C1 segment of cervical spinal cord (tissue), 14 donors: ENCODE results near the gene JARID2.
A peak's percentile ranks its signal among the peaks of the same experiment; 100 is the strongest.

ENCODE experiments used
- DNase-seq, 14 donors: peaks; one replicate each; lab custom pipeline; 2025; lab: John Stamatoyannopoulos, UW

The JARID2 gene

GRCh38 chr6:15374119-15374518 is 128.2 kb downstream of the JARID2 start:
- DNase-seq: no peak

DNA sequence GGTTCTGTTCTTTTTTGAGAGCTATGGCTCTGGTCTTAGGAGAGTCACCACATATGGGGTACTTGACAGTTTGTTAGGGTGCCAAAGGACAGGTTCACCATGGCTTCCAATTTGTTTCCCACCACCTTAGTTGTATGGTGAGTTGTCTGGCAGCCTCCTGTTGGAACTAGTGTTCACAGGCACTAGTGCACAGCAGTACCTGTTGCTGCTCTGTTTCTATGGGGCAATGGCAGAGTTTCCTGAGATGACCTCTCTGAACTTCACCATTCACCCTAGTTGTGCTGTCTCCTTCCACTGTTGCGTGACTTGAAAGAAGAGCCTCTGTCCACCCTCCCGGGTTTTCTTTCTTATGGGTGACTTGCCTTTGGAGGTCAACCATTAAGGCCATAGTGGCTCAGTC is 129.1 kb downstream of the JARID2 start:
- no peak for DNase-seq

GRCh38 chr6:15375638-15376290 is 129.9 kb downstream of the JARID2 start:
- DNase-seq: no peak

DNA sequence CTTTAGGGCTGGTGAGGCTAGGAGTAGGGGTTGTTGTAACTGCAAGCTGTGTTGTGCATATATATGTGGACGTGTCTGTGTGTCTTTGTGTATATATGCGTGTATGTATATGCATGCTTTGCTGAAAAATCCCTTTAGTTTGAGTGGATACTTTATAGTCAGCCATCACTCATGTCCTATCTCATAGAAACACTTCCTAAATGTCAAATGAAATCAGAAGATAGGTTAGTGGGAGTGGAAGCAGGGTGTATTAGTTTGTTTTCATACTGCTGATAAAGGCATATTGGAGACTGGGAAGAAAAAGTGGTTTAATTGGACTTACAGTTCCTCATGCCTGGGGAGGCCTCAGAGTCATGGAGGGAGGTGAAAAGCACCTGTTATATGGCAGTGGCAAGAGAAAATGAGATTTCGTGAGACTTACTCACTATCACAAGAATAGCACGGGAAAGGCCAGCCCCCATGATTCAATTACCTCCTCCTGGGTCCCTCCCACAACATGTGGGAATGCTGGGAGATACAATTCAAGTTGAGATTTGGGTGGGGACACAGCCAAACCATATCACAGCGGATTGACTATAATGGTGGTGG is 131.1 kb downstream of the JARID2 start:
- DNase-seq: no peak

- no peak for DNase-seq
Measured at GRCh38 chr6:15378272-15378671, 132.4 kb downstream of the JARID2 start.

- no peak for DNase-seq
Measured at GRCh38 chr6:15378866-15379265, 133.0 kb downstream of the JARID2 start.

- DNase-seq: no peak
Measured at GRCh38 chr6:15380351-15380750, 134.5 kb downstream of the JARID2 start.

GRCh38 chr6:15382089-15382488 is 136.2 kb downstream of the JARID2 start:
- DNase-seq: no peak

GRCh38 chr6:15382712-15383111 is 136.8 kb downstream of the JARID2 start:
- DNase-seq: no peak

- DNase-seq: peak in 1 of 14 donors; percentile 16
Measured at GRCh38 chr6:15384901-15385300, 139.0 kb downstream of the JARID2 start.

DNA sequence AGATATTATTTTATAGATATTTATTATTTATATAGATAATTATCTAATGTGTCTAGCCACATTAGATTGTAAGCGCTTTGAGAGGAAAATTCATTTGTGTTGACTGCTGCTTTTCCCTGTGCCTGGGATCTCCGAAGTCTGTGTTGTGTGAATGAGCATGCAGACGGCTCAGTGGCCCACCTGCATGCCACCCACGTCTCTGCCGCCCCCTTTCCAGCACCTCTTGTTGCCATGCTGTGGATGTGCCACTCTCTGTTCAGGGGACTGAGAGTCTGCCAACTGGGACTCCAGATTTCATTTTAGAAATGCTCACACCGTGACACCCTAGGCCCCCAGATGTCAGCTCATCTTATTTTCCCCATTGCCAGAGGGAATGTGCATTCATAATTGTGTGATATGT is 139.7 kb downstream of the JARID2 start:
- no peak for DNase-seq

DNA sequence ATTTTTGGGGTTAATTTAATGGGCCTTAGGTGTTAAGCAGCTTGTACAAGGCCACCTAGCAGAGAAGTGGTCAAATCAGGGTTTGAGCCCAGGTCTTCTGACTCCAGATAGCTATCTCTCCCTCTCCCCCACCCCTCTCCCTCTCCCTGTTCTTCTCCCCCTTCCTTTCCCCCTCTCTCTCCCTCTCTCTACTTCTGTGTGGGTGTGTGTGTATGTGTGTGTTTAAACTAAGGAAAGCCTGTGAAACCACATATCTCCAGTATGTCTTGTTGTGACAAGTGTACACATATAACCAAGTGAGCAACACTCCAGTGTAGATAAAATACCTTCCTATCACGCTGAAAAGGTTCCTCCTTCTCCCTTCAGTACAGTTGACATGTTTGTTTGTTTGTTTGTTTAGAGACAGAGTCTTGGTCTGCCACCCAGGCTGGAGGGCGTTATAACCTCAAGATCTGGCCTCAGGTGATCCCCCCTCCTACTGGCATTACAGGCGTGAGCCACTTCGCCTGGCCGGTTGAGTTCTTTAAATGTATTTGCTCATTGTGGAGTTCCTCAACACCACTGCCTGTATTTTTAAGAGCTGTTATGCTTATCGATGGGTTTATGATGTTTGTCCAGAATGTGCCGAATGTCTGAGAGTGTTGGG is 140.4 kb downstream of the JARID2 start:
- no peak for DNase-seq

DNA sequence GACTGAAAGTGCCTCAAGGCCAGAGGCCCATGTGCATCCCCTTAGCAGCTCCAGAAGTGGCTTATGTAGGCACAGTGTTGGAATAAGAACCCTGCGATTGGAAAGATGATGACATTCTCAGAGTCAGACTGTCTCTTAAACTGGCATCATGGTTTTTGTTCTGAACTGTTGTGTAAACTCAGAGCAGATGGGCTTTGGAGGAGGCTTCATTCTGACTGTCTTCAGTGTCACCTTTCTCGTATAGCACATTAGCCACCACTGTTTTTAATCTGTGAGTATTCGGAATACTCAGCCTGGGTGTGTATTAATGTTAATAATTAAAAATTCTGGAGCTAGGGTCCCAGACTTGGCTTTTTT is 140.9 kb downstream of the JARID2 start:
- no peak for DNase-seq

- no peak for DNase-seq
Measured at GRCh38 chr6:15387118-15387517, 141.2 kb downstream of the JARID2 start.

DNA sequence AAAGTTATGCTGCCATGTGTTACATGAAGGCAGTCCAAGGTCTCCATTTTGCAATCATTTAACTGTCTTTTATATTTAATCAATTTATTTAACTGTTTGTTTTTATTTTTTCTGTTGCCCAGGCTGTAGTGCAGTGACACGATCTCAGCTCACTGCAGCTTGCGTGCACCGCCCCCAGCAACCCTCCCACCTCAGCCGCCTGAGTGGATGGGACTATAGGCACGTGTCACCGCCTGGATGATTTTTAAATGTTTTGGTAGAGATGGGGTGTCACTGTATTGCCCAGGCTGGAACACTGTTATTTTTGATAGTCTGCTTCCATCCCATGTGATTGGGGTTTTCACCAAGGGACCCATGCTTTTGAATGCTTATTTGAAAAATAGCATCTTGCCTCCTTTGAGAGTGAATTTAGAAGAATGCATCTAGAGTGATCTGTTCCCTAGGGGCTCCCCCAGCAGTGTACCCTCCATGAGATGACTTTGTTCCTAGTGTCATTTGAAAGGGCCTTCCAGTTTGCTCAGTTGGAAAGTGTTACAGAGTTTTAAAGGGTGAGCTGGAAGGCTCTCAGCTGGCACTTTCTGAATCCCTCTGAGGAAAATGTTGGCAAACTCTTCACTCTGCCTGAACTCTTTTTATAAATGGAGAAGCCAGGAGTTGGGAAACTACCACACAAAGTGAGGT is 143.4 kb downstream of the JARID2 start:
- DNase-seq: peak in 3 of 14 donors; percentile 29 to 37 (median 36)

GRCh38 chr6:15389765-15390723 is 144.2 kb downstream of the JARID2 start:
- peak in 8 of 14 donors; percentile 17 to 68 (median 37) for DNase-seq

GRCh38 chr6:15391500-15391899 is 145.6 kb downstream of the JARID2 start:
- no peak for DNase-seq

DNA sequence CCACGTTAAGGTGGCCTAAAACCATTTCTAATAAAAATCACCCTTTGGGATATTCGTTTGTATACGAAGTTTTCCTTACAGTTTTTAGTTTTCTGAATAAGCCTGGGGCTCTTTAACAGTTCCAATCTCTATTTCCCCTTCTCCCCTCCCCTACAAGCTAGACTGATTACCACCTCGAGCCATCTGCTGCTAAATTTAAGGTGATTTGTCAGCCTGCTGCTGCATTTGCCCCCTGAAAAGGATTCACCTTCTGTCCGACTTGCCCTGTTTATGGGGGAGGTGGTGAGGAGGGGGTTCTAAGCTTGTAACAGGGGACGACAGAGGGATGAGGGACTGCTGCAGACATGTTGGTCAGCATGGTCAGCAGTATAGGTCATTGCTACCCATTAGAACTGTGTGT is 146.3 kb downstream of the JARID2 start:
- DNase-seq: no peak

GRCh38 chr6:15393605-15394004 is 147.7 kb downstream of the JARID2 start:
- no peak for DNase-seq

GRCh38 chr6:15395087-15395486 is 149.2 kb downstream of the JARID2 start:
- DNase-seq: no peak

DNA sequence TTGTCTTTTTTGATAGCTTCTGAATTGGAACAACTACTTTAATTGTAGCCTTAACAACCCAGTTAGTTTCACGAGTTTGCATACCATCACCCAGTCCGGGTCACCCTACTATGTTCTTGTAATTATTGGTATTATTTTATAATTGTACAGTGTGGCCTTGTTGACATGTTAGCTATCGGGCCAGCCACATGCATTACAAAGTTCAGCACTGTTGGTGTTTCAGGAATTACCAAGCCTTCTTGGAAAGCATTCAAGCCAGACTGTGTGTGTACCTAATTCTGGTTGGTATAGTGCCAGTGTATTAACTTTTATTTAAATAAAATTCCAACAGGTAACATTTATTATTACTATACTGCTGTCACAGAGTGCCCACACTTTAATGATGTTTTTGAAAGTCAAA is 150.9 kb downstream of the JARID2 start:
- DNase-seq: no peak
